Fibroblast of skin of abdomen (primary cell): ENCODE results near the gene SPDEF.
A peak's percentile ranks its signal among the peaks of the same experiment; 100 is the strongest.

Source experiments
- DNase-seq: peaks from one replicate; pipeline ENCODE4 v3.0.0-alpha.2; 2013

Gene SPDEF

DNA sequence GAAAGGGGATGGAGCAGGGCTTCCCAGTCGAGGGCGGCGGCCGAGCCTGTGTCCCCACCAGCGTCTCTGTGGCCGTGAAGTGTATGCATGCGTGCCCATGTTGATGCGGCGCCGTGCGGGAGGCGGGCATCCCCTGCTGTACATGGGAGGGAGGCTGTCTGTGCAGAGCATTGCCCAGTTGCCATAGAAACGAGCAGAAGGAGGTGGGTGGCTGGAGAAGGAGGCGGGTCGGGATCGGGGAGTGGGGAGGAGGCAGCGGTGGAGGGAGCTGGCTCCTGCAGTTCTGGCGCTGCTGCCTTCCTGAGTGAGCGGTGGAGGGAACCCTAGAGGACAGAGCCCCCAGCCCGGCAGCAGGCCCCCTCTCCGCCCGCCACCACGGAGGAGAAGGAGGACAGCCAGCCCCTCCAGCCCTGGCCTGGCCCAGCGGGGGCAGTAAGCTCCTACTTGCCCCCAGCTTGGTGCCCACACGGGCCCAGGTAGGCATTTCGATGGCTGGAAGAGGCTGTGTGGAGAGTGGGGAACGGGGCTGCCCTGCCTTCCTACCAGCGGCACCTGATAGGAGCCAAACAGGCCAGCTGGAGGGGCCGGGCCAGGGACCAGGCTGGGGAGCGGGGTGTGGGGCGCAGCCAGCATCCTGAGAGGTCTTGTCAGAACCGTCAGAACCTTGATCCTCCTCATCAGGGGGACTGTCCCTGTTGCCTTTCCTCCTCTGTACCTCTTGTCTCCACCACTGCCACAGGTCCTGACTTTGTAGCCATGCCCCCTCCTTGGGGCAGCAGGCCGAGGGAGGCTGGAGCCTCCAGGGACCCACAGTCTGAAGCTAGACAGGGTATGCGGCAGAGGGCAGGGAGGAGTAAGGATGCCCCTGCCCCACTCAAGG, 41.3 kb downstream of the SPDEF start:
- peak; percentile 36 for DNase-seq

DNA sequence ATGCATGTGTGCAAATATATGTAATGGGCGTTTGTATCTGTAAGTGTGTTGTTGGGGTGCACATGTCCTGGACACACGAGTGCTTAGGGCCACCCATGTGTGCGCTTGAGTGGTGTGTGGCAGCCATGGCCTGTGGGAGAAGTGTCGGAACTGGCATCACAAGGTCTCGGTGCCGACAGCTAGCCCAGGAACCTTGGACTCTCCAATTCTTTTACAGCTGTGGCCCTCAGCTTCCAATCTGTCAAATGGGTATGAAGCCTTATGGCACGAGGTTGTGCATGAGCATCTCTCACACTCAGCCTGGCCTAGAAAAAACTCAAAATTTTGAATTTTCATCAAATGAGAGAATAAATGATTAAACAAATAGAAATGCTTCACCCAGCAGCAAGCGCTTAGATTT, 42.0 kb downstream of the SPDEF start:
- DNase-seq, result no peak

DNA sequence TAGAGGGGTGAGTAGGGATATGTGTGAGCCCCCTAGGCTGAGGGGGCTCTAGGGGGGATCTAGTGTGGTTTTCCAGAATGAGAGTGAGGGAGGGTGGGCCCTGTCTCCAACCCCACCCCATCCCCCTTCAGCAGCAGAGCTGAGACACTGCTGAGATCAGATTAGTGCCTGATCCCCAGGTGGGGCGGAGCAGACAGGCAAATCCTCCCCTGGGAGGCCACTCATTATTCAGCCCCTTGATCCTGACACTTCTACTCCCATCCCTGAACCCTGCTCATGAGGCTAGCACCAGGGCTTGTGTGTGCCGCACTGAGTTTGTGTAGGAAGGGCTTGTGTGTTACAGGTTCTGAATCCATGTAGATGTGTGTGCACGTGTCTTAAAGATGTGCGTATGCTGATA, 42.5 kb downstream of the SPDEF start:
- no peak for DNase-seq

DNA sequence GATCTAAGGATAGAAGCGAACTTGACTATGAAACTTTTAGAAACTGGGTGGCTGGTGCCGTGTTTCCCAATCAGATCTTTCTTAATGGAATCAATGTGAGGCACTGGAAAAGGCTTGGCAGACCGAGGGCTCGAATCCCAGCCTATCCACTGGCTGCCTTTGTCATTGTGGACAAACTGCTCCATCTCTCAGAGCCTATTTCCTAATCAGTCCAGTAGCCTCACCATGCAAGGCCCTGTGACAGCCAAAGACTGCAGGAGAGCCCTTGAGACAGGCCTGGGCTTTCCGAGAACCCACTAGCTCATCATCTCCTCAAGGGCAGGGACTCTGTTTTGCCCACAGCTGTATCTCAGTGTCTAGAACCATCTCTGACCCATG, 43.4 kb downstream of the SPDEF start:
- no peak for DNase-seq

DNA sequence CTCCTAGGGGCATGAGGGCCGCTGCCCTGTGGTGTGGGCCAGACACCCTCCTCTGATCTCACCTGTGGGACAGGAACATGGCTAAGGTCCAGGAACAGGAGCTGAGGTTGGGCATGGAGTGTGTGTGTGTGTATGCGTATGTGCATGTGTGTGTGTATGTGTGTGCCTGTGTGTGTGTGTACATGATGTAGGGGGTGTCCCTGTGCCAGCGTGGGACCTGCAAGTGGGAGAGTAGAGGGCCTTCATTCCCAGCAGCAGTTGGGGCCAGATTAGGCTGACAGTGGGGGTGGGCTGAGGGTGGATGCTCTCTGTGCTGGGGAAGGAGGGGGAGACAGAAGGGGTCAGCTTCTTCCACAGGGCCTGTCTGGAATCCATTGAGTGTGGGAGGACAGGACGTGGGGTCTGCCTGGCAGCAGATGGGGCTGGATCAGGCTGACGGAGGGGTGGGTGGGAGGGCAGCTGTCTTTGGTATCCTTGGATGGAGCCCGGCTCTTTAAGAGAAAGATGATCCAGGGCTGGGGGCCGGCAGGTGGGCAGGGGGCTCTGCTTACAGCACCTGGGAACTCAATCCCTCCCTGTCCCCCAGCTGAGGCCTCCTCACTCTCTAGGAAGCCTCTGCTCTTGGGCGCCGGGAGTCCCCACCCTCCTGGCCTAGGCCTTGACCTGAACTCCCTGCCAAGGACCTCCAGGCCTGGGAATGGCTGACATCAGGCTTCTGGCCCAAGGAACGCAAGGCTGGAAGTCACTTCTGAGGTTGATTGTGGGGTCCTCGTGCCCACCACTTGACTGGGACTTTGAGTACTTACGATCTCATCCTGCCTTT, 44.0 kb downstream of the SPDEF start:
- no peak for DNase-seq

DNA sequence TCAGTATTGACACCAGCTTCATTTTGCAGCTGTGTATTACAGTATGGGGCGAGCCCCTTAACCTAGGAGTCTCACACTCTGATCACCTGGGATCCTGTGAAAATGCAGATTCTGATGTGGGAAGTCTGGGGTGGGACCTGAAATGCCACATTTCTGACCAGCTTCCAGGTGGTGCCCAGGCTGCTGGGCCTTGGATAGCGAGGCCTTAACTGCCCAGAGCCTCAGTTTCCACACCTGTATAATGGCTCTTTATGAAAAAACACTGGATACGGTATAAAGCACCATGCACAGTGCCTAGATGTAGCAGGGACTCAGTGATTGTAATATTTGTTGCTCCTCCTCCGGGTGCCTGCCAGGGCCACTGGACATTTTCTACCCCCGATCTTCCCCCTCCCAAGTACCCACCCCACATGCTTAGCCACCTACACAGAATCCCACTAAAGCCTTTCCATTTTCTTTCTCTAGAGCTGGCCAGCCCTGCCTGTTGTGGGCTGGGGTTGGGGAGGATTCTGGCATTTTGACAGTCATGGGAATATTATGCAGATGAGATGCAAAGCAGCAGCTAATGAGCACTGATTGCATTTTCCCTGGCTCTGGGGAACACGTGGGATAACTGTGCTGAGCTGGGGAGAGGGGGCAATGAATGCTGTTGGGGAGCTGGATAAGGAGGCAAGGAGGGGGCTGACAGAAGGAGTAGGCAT, 44.8 kb downstream of the SPDEF start:
- no peak for DNase-seq

DNA sequence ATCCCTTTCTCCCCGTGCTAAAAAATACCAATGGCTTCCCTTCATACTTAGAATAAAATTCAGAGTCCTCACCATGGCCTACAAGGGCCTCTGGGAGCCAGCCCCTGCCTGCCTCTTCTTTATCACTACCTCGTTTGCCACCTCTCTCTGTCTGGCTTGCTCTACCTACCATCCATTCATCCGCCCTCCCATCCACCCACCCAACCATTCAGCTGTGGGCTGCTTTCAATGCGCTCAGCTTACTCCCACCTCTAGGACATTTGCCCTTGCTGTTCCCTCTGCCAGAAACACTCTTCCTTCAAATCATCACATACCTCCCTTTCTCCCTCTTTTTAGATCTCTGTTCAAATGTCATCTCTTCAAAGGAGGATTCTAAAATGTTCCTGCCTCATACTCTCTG, 45.8 kb downstream of the SPDEF start:
- DNase-seq, result no peak

DNA sequence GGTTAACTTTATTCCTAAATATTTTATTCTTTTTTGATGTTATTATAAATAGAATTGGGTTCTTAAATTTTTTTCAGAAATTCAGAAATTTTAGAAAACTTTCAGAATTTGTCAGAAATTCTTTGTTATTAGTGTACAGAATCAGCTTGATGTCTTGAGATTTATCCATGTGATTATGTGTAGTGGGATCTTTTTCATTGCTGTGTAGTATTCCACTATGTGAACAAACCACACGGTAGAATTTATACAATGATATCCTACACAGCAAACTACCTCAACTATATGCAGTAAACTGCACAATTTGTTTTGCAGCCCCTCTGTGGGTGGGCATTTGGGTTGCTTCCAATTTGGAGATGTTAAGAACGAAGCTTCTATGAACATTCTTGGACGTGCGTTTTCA, 46.3 kb downstream of the SPDEF start:
- DNase-seq, result no peak

DNA sequence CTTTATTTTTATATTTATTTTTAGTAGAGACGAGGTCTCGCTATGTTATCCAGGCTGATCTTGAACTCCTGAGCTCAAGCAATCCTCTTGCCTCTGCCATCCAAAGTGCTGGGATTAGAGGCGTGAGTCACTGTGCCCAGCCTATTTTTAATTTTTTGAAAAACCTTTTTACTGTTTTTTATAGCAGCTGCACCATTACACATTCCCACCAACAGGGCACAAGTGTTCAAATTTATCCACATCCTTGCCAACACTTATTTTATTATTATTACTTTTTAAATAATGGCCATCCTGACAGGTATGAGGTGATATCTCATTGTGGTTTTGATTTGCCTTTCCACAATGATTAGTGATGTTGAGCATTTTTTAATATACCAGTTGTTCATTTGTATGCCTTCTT, 47.7 kb downstream of the SPDEF start:
- no peak for DNase-seq

DNA sequence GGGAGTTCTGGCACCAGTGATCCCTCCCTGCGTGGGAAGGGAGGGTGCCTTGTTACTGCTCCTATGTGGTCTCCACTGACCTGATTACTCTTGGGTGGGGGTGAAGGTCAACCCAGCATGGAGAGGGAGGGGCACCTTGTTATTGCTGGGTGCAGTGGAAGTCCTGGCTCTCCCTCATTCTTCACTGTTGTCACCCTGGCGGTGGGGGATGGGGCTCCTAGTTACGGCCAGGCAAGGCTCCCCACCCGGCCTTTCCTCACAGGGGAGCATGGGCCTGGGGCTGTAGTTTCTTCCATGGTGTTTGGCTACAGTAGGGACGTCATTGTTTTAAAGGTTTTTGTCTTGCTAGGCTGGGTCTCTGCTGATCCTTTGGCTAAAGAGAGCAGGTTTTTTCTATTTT, 49.4 kb downstream of the SPDEF start:
- no peak for DNase-seq

DNA sequence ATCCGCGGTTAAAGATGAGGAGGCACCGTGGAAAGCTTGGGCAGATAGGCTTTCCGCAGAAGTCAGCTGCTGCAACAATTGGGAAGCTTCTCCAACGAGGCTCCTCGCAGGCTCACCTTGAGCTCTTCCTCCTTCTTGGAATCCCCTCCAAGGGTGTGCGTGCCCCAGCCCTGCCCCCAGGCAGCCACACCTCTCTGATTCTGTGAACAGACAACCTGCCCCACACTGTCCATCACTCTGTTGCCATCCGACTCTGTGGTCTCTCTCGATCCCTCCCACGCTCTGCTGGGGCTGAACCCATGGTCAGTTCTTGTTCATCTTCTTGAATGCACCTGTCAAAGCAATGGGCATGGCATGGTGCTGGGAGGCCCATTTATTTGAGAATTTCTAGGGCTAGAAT, 58.7 kb downstream of the SPDEF start:
- DNase-seq, result no peak

DNA sequence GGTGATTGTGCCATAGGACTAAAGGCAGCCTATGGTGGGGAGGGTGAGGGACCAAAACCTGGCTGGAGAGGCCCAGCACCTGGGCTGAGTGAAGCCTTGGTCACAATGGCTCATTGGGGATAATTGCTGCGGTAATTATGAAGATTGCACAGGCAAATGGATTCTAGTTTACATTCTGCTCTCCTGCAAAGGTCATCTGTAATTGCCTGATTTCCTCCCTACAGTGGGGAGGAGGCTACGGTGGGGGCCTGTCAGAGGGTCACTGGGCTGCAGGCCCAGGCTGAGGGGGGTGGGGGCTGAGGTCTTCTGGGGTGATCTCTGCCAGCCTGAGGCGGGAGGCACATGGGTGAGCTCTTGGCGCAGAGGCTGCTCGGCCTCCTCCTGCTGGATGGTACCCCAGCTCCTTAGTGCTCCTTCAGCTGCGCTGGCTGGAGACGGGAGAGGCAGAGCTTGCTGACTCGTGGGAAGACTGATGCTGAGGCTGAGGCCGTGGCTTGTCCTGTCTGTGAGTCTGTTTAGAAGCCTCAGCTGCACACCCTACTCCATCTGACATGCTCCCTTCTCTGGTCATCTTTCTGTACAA, 59.9 kb downstream of the SPDEF start:
- DNase-seq, result no peak

DNA sequence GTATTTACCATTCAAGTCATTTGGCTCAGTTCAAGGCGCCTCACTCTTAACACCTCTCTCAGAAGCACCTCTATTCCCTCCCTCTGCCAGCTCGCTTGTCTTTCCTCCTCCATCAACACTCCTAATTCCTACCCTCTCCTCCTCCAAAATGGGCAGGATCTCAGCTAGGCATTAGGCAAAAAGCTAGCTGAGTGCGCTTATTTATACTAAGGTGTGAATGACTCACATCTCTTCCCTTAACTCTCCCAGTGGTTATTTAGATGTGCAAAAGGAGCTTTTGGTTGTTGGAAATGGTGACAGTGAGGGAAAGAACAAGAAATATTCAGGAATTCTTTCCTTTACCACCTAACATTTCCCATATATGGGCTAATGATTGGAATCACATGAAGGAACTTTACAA, 61.2 kb downstream of the SPDEF start:
- no peak for DNase-seq

DNA sequence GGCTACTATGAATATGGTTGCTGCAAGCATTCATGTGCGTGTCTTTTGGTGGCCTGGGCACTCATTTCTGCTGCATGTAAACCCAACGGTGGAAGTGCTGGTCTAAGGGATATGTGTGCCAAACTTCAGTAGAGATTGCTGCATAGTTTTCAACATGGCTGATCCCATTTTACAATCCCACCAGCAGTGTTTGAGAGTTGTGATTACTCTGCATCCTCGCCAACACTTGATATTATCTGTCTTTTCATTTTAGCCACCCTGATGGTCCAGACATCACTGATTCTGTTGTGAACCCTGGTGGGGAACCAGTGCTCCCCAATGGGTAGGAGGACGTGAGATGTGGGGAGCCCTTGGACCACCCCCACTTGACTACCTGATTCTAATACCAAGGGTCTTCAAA, 62.8 kb downstream of the SPDEF start:
- no peak for DNase-seq

DNA sequence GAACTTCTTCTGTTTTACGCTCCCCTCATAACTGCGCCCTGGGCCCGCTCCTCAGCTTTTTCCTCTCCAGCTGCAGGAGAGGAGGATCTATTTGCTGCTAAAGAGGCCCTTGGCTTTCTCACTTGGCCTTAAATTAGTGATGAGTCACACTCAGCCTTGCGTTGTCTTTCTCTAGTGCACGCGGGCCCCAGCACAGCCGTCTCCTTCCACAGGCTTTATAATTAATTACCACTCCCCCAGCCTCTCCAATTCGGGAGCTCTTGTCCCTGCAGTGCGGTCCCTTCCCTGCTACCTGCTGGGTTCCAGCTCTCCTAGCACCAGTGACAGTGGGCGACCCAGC, 65.1 kb downstream of the SPDEF start:
- peak; percentile 45 for DNase-seq

DNA sequence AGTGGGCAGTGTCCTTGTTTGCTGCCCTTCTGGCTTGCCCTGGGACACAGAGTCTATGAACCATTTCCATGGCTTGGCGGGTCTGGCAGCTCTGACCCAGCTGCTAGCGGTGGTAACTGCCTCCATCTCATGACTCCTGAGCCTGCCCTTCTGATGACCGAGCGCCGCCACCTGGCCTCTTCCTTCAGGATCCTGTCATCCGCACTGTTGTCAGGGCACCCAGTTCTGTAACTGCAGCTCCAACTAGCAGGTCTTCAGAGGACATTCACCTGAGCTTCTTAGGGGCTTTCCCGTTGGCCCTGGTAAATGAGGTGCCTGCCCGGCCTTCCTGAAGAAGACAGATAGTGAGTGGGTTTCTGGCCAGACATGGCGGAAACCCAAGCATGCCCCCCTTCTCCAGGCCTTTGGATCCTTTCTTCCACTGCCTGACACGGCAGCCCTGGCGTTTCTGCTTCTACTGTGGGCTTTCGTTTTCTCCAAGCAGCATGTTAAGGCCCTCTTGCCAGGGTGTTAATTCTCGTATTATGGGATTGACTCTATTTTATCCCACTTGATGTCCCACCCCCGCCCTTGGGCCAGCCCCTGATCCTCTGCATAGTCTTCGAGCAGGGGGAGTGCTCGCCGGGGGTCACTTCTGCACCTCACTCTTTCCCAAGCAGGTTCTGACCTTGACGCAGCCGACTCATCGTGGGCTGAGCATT, 65.6 kb downstream of the SPDEF start:
- DNase-seq, result no peak

DNA sequence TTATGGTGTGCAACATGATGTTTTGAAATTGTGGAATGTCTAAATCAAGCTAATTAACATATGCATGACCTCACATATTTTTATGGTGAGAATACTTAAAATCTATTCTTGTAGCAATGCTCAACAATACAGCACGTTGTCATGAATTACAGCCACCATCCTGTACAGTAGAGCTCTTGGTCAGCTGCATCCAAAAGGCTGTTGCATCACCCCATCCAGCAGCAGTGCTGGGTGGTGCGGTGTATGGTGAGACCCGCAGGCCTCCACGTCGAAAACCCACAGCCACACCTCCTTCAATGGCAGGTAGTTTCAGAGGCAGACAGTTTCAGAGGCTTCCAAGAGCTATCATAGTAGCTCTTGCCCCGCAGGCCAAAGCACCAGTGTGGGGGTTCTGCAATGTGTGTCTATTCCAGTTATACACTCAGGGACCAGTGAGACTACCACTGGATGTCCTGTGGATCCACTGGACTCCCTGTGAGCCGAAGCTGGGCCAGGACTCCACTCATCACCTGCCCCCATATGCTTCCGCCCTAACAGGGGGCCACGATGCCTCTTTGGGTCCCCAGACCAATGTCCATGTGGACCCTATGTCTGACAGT, 66.8 kb downstream of the SPDEF start:
- no peak for DNase-seq
